Transverse colon (tissue), 4 donors: ENCODE measurements around the gene RNF44. TPM values are rescaled to one million over a fixed set of nuclear protein-coding genes. Genes with fewer than 3 reads are reported as not detected.

ENCODE experiments used
- DNase-seq: peaks from one replicate; pipeline ENCODE4 v3.0.0-alpha.2; 2019
- H3K27ac ChIP-seq, 4 donors: fragments of 200-600 bp; sonication (generic); 2 replicates each; pipeline ENCODE4 v1.5.1; 2016 to 2018; ENCODE audit warnings: inconsistent platforms in 4 of 4
- H3K27me3 ChIP-seq: fragments of 200-600 bp; sonication (generic); 2 replicates; pipeline ENCODE4 v1.5.1; 2017; ENCODE audit warnings: inconsistent platforms
- H3K36me3 ChIP-seq, 4 donors: fragments of 200-600 bp; sonication (generic); 2 replicates each; pipeline ENCODE4 v1.5.1; 2017 to 2019; ENCODE audit warnings: inconsistent platforms in 4 of 4
- H3K4me1 ChIP-seq, 4 donors: fragments of 200-600 bp; sonication (generic); 2 replicates each; pipeline ENCODE4 v1.5.1; 2017 to 2020; ENCODE audit warnings: inconsistent platforms in 4 of 4
- H3K4me3 ChIP-seq, 4 donors: fragments of 200-600 bp; sonication (generic); 1 replicate in 1 of 4; 2 replicates in 3 of 4; pipeline versions ENCODE4 v1.5.1 to v1.6.1; 2017 to 2019; ENCODE audit warnings: inconsistent platforms in 4 of 4
- H3K9me3 ChIP-seq, 2 donors: fragments of 200-600 bp; sonication (generic); 2 replicates each; pipeline ENCODE4 v1.5.1; 2017 to 2019; ENCODE audit warnings: inconsistent platforms in 2 of 2
- CTCF ChIP-seq, 5 experiments: fragments of 200-600 bp in 3 of 5; fragments of 450-650 bp in 2 of 5; sonication (generic) in 3 of 5; IDR thresholded peaks; 1 replicate in 2 of 5; 2 replicates in 3 of 5; pipeline ENCODE4 v1.5.1; 2016 to 2017; ENCODE audit warnings: antibody characterized with exemption in 5 of 5, inconsistent platforms in 3 of 5, mild to moderate bottlenecking in 2 of 5, moderate library complexity in 1 of 5
- EP300 ChIP-seq: sonication (generic); formaldehyde crosslinking; IDR thresholded peaks from one replicate; pipeline ENCODE4 v1.6.1; 2017; ENCODE audit warnings: antibody characterized with exemption, low read depth
- POLR2A ChIP-seq: fragments of 450-650 bp; IDR thresholded peaks from one replicate; pipeline ENCODE4 v1.6.1; 2016; ENCODE audit warnings: antibody characterized with exemption, mild to moderate bottlenecking, moderate library complexity
- POLR2AphosphoS5 ChIP-seq, 3 donors: sonication (generic); formaldehyde crosslinking; IDR thresholded peaks; one replicate each; pipeline ENCODE4 v1.6.1; 2016; ENCODE audit warnings: antibody characterized with exemption in 3 of 3
- WGBS, 2 donors: methylation state at CpG; one replicate each; pipeline ENCODE4 v1.1.5; 2018; ENCODE audit warnings: low coverage in 1 of 2; 5-methylcytosine and 5-hydroxymethylcytosine counted together
- in situ Hi-C, 4 donors: fragments of 200-750 bp; cut with MboI; loops; one replicate each; pipeline versions ENCODE4 v1.15.0 to v1.15.1; 2017; ENCODE audit warnings: low sequenced_read_pairs in 3 of 4, low pct_ligation_motif_present in 1 of 4, low pct_unique_long_range_greater_than_20kb in 1 of 4
- intact Hi-C: fragments of 100-400 bp; cut with DNase I; formaldehyde crosslinking; loops from one replicate; pipeline ENCODE4 v1.15.1; 2023; ENCODE audit warnings: low total_unique reads
- total RNA-seq, 4 donors: library from RNA; depleted of rRNA; stranded (reverse); fragments of >200 nt; gene quantifications; one replicate each; pipeline ENCODE4 v1.1.0, GENCODE V29; 2016

RNF44 gene
- total RNA-seq, 4 donors from 2014 or later: 43.8 to 65.6 (median 54.8) TPM

- TF ChIP-seq POLR2A: no peak
- TF ChIP-seq POLR2AphosphoS5 (IDR thresholded peaks at IDR 0.05): no peak
- no peak for TF ChIP-seq CTCF (IDR thresholded peaks at IDR 0.05)
- TF ChIP-seq EP300: no peak
- in situ Hi-C loops: no loop called here
- Histone ChIP-seq H3K4me3 (no peak overlapping the region), H3K9me3 (no peaks in the 10 kb centered on the region), H3K4me1 (no peaks in the 10 kb centered on the region), H3K27ac (no peak overlapping the region), H3K36me3 (peaks cover 0 to 18% (median 7%) of the 10 kb centered on the region in 4 donors), H3K27me3 (no peaks in the 10 kb centered on the region)
- intact Hi-C loops: no loop called here
- WGBS, 2 donors: 84 to 100% methylated on average over 8 to 15 of the region's 15 CpGs
- no peak for DNase-seq
Measured at GRCh38 chr5:176524987-176525386, 12.2 kb downstream of the RNF44 start.

GRCh38 chr5:176524138-176524537 is 13.1 kb downstream of the RNF44 start:
- intact Hi-C loops (no loop called here), in situ Hi-C loops (no loop called here)
- no peaks in the 10 kb centered on the region for H3K27me3 ChIP-seq
- DNase-seq: no peak
- no peaks in the 10 kb centered on the region for H3K4me1 ChIP-seq
- H3K9me3 ChIP-seq: no peaks in the 10 kb centered on the region
- no peak overlapping the region for H3K27ac ChIP-seq
- WGBS, 2 donors: 80 to 82% methylated on average over 1 to 6 of the region's 6 CpGs
- H3K4me3 ChIP-seq: no peak overlapping the region
- H3K36me3 ChIP-seq: peaks cover 0 to 11% (median 4%) of the 10 kb centered on the region in 4 donors
- TF ChIP-seq POLR2A (no peak), POLR2AphosphoS5 (IDR thresholded peaks at IDR 0.05) (no peak), EP300 (no peak), CTCF (IDR thresholded peaks at IDR 0.05) (no peak)

DNA sequence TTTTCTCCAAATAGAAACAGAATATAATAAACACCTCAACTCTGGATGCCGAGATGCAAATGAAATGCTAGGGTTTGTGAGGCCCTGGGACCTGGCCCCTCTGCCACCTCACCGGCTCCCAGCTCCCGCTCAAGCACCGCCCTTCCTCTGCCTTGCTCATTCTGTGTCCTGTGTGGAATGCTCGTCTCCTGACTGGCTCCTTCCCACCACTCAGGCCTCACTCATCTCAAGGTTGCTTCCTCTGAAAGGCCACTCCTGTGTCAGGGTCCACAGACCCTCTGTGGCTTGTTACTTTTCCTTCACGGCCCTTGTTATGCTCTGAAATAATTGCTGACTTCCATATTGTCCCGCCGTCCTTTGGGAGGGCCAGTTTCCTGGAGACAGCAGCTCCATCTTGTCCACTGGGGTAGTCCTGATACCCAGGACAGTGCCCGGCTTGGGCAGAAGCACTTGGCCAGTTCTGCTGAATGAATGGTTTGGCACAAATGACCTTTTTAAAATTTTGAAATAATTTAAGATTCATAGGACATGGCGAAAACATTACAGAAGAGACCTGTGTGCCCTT is 15.4 kb downstream of the RNF44 start:
- Histone ChIP-seq H3K4me3 (no peak overlapping the region), H3K27me3 (no peaks in the 10 kb centered on the region), H3K9me3 (no peaks in the 10 kb centered on the region), H3K4me1 (no peaks in the 10 kb centered on the region), H3K36me3 (no peaks in the 10 kb centered on the region), H3K27ac (no peak overlapping the region)
- intact Hi-C loops (no loop called here), in situ Hi-C loops (no loop called here)
- 60 to 82% methylated on average over 6 to 10 of the region's 10 CpGs for WGBS, 2 donors
- DNase-seq: no peak
- no peak for TF ChIP-seq POLR2AphosphoS5 (IDR thresholded peaks at IDR 0.05)
- TF ChIP-seq CTCF (IDR thresholded peaks at IDR 0.05): no peak
- TF ChIP-seq POLR2A: no peak
- no peak for TF ChIP-seq EP300

DNA sequence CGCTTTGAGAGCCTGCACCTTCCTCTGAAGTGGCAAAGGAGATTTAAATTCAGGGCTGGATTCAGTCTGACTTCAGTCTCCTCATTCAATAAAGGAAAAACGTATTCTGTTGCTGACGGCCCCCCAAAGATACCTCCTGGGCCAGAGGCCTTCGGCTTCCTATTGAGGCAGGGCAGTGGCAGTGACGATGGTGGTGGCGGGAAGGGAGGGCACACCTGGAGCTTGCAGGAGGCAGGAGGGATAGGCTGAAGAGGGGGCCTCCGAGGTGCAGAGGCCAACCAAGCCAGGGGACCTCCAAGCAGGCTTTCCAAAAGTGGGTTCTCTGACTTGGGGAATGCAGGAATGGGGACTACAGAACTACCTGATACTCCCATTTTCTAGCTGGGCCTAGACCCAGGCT is 15.9 kb downstream of the RNF44 start:
- Histone ChIP-seq H3K36me3 (no peaks in the 10 kb centered on the region), H3K9me3 (no peaks in the 10 kb centered on the region), H3K27ac (no peak overlapping the region), H3K4me3 (no peak overlapping the region), H3K4me1 (no peaks in the 10 kb centered on the region), H3K27me3 (no peaks in the 10 kb centered on the region)
- in situ Hi-C loops: no loop called here
- DNase-seq: no peak
- TF ChIP-seq POLR2AphosphoS5 (IDR thresholded peaks at IDR 0.05) (no peak), EP300 (no peak), CTCF (IDR thresholded peaks at IDR 0.05) (no peak), POLR2A (no peak)
- 0 to 87% methylated on average over 1 to 7 of the region's 7 CpGs for WGBS, 2 donors
- intact Hi-C loops: no loop called here
